T-helper 17 cell (primary cell): ENCODE data around the gene COL20A1. TPM values are rescaled to one million over a fixed set of nuclear protein-coding genes. Genes with fewer than 3 reads are reported as not detected.
"Not testable (repeated sequence)": the region's sequence is repeated elsewhere in the genome, so short reads cannot be mapped to it uniquely, and the experiment has no call there.

Experiments
- ATAC-seq: fragments of 150-1000 bp; cut with Tn5 transposase; 2 replicates; pipeline ENCODE4 v1.10.0; 2021; ENCODE audit warnings: mild to moderate bottlenecking, moderate library complexity
- DNase-seq, 3 donors: peaks; one replicate each; pipeline versions ENCODE4 v3.0.0 to v3.0.0-alpha.2; 2020 to 2021
- H3K9me3 ChIP-seq: one replicate; pipeline ENCODE4 v1.7.0; 2013; ENCODE audit warnings: low read length, mild to moderate bottlenecking; ENCODE audit not compliant: control insufficient read depth, poor library complexity, severe bottlenecking
- H3K27ac Mint-ChIP-seq: one replicate; pipeline ENCODE4 v1.8.0; 2022; ENCODE audit warnings: mild to moderate bottlenecking, moderate library complexity, mixed read lengths
- H3K27me3 Mint-ChIP-seq: one replicate; pipeline ENCODE4 v1.8.0; 2022; ENCODE audit warnings: mixed read lengths
- H3K36me3 Mint-ChIP-seq: one replicate; pipeline ENCODE4 v1.8.0; 2022; ENCODE audit warnings: low read depth, mixed read lengths
- H3K4me1 Mint-ChIP-seq: one replicate; pipeline ENCODE4 v1.8.0; 2022; ENCODE audit warnings: mild to moderate bottlenecking, mixed read lengths
- H3K4me3 Mint-ChIP-seq: one replicate; pipeline ENCODE4 v1.8.0; 2022; ENCODE audit warnings: mild to moderate bottlenecking, moderate library complexity, mixed read lengths
- total RNA-seq, 4 donors: library from RNA in 2 of 4; stranded (reverse) in 2 of 4; gene quantifications; one replicate each; pipeline ENCODE4 v1.2.3 and lab custom pipeline; 2022 to 2026

COL20A1 gene
- total RNA-seq (under 1 TPM in 1 of 2 donors, not detected in 1; 0.10 TPM), total RNA-seq (lab: John Stamatoyannopoulos, UW) (0.58 to 1.2 reads per million in 2 donors)

DNA sequence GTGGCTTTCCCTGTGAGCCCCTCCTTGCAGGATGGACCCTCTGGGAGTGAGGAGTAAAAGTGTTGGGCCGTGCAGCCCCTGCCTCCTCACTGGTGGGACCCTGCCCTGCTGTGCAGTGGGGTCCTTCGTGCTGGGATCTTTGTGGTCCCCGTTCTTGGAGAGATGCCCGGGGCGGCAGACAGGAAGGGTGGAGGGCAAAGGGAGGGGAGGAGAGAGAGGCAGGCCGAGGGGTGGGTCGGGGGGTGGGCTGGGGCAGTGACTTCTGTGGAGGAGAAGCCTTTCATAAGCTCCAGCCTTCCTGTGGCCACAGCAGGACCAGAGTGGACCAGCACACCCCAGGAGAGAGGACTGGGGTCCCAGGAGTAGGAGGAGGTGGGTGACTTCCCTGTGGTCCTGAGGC lies at the start of gene COL20A1:
TSS of gene COL20A1 (plus strand) at position 283 of the 400 bp plus-strand sequence. CDS start 1,922 bp downstream, outside the sequence.
- Mint-ChIP-seq H3K4me1 (peaks cover 10% of the 10 kb centered on the region), H3K27ac (no peak within 1 kb of the TSS), H3K4me3 (no peak within 1 kb of the TSS), H3K27me3 (no peaks in the 10 kb centered on the region), H3K36me3 (peaks cover 3% of the 10 kb centered on the region)
- no peak for ATAC-seq
- H3K9me3 ChIP-seq, result no peaks in the 10 kb centered on the region
- DNase-seq, result no peak

DNA sequence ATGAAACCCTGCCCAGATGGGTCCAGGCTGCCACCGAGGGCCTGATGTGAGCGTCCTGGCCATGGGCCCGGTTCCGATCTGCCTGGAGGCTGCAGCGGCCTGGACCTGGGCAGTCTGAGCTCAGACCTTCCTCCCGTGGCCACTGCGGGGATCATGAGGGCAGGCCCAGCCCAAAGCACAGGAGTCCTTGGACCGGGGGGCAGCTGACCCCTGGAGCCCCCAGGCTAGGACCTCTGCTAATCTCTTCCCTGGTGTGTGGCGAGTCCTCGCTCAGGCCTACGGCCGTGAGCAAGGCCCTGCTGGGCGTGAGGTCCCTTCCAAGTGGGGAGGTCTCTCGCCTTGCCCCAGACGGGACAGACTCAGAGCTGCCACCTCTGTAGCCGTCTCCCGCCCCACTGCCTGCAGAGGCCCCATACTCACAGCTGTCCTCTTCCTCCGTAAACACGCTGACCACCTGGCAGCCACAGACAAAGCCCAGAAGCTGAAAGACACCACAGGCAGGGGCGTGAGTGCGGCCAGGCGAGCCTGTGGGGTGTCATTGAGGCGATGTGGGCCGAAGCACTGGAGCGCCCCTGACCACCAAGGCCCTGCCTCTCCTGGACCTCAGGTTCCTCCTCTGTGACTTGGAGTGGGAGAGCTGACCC lies 49.3 kb upstream of the COL20A1 start:
- ATAC-seq (no peak), DNase-seq (no peak)
- H3K9me3 ChIP-seq, result no peaks in the 10 kb centered on the region
- Mint-ChIP-seq H3K4me1 (no peaks in the 10 kb centered on the region), H3K27me3 (peaks cover 42% of the 10 kb centered on the region), H3K27ac (no peak overlapping the region), H3K4me3 (no peak overlapping the region), H3K36me3 (peaks cover 2% of the 10 kb centered on the region)

DNA sequence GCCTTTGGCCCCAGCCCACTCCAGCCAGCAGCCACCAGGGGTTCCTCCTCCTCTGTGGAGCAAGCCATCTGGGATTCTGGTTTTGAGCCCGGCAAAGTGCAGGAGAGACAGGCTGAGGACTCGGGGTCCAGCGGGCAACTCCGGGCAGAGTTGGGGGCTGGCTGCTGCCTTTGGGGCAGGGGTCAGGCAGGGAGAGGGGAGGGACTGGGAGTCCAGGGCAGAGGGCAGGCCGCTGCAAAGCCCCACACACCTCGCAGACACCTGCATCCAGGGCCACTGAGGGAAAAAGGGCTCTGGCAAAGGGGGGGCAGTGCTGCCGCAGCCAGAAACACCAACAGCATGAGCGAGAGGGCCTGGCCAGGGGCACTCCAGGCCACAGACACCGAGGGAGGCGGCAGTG lies 48.5 kb upstream of the COL20A1 start:
- Mint-ChIP-seq H3K36me3 (peaks cover 2% of the 10 kb centered on the region), H3K4me3 (no peak overlapping the region), H3K27ac (no peak overlapping the region), H3K27me3 (peaks cover 49% of the 10 kb centered on the region), H3K4me1 (no peaks in the 10 kb centered on the region)
- no peak for DNase-seq
- no peak for ATAC-seq
- no peaks in the 10 kb centered on the region for H3K9me3 ChIP-seq

DNA sequence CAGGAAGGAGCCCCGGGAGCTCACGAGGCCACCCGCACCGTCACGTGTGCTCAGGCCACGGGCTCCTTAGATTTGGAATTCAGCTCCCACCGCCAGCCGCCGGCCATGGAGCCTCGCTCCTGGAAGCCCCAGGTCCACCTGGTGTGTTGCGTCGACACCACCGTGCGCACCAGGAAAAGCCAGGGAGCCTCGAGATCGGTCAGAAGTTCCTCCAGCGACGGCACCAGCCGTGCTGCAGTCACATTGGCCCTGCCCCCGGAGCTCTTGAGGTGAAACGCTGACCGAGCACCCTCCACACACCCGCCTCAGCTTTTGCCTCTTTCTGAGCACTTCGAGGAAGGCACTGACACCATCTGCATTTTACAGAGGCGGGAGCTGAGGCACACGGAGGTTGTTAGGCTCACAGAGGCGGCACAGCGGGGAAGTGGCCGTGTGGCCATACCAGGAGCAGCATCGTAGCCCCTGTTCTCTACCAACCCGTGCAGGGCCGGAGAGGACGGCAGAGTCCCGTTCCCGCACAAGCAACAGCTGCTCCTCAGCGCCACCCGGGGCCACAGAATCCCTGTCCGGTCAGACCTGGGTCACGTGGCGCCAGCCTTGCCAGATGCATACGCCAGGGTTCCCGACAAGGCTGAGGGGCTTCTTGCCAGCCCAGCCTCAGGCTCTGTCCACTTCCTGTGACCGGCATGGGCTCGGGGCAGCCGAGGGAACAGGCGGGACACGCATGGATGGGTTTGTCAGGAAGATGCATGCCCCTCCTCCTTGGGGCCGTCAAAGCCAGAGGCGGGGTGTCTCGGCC lies 46.3 kb upstream of the COL20A1 start:
- H3K4me3 Mint-ChIP-seq, result no peak overlapping the region
- no peaks in the 10 kb centered on the region for H3K9me3 ChIP-seq
- H3K27ac Mint-ChIP-seq, result no peak overlapping the region
- H3K27me3 Mint-ChIP-seq, result peaks cover 65% of the 10 kb centered on the region
- ATAC-seq (no peak), DNase-seq (no peak)
- no peaks in the 10 kb centered on the region for H3K4me1 Mint-ChIP-seq
- H3K36me3 Mint-ChIP-seq, result peaks cover 2% of the 10 kb centered on the region

DNA sequence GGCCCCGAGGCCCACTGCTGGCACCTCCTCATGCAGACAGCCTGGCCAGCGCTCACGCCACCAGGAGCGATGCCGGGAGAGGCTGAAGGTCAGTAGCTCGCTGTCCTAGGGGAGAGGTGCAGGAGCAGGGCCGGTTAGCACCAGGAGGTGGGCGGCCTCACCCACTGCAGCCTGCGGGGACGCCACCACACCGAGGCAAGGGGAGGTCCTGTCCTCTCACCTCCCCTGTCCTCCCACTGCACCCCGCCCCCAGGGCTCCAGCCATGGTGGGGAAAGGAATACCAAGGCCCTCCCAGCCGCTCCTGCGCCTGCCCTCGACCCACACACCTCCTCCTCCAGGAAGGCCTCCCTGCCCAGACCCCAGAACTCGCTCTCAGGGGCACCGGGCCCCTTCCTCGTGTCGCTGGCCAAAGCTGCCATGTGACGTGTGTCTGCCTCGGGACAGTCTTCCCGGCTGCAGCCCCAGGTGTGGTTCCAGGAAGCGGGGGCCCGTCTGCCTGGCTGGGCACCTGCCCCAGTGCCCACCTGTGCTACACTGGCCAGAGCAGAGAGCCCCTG lies 45.2 kb upstream of the COL20A1 start:
- Mint-ChIP-seq H3K4me3 (no peak overlapping the region), H3K27me3 (peaks cover 69% of the 10 kb centered on the region), H3K27ac (no peak overlapping the region), H3K4me1 (peaks cover 2% of the 10 kb centered on the region), H3K36me3 (peaks cover 3% of the 10 kb centered on the region)
- ATAC-seq, result no peak
- DNase-seq, result no peak
- H3K9me3 ChIP-seq, result no peaks in the 10 kb centered on the region

DNA sequence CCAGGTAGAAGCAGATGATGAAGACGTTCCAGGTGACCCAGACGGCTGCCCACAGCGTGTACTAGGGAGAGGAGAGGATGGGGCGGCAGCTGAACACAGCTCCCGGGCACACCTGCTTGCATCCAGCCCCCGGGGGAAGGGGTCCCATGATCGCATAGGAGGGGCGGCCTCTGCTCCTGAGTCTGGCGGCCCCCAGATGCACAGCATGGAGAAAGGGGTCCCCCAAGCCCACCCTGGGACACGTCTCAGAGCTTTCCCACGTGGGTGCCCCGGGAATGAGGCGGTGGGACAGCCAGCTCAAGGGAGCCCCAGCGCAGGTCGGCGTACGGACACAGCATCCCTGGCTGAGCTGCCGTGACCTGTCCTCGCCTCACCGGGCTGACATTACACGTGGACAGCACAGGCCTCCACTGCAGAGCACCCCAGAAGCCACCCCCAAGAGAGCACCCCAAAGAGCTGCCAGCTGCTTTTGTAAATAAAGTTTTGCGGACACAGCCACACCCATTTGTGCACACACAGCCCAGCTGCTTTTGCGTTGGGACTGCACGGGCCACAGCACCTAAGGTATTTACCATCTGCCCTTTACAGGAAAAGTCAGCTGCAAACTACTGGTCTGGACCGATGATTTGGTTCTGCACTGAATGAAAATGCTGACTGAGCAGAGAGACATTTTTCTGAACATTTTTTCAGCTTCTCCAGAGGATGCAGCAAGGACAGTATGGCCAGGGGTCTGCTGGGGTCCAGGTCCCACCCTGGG lies 44.0 kb upstream of the COL20A1 start:
- ATAC-seq, result no peak
- H3K4me1 Mint-ChIP-seq, result peaks cover 5% of the 10 kb centered on the region

DNA sequence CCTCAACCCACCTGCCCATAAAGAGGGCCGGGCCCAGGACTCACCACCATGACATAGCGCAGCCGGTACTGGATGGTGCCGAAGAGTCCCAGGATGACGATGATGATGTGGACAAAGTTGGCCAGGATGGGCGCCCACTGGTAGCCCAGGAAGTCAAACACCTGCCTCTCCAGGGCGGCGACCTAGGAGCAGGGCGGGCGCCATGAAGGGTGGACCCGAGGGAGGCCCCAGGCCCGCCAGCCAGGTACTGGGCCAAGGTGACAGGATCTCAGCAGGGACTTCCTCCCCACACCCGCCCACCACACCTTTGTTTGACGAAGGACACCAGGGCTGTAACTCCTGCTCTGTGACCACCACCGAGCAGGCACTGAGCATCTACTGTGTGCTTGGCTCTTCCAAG lies 43.1 kb upstream of the COL20A1 start:
- no peak overlapping the region for H3K4me3 Mint-ChIP-seq
- H3K36me3 Mint-ChIP-seq, result peaks cover 6% of the 10 kb centered on the region
- no peak for DNase-seq
- H3K27me3 Mint-ChIP-seq, result peaks cover 67% of the 10 kb centered on the region
- H3K27ac Mint-ChIP-seq, result no peak overlapping the region
- no peak for ATAC-seq
- H3K4me1 Mint-ChIP-seq, result peaks cover 8% of the 10 kb centered on the region
- no peaks in the 10 kb centered on the region for H3K9me3 ChIP-seq

More for the DNA sequence above, 44.0 kb upstream of the COL20A1 start:
- H3K36me3 Mint-ChIP-seq, result peaks cover 6% of the 10 kb centered on the region
- H3K4me3 Mint-ChIP-seq, result no peak overlapping the region
- no peak for DNase-seq
- no peak overlapping the region for H3K27ac Mint-ChIP-seq
- peaks cover 70% of the 10 kb centered on the region for H3K27me3 Mint-ChIP-seq
- no peaks in the 10 kb centered on the region for H3K9me3 ChIP-seq

DNA sequence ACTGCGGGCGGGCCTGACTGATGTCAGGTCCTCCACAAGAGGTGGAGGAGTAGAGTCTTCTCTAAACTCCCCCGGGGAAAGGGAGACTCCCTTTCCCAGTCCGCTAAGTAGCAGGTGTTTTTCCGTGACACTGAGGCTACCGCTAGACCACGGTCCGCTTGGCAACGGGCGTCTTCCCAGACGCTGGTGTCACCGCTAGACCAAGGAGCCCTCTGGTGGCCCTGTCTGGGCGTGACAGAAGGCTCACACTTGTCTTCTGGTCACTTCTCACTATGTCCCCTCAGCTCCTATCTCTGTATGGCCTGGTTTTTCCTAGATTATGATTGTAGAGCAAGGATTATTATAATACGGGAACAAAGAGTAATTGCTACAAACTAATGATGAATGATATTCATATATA lies 41.6 kb upstream of the COL20A1 start:
- H3K36me3 Mint-ChIP-seq, DNase-seq, H3K4me3 Mint-ChIP-seq, ATAC-seq, H3K4me1 Mint-ChIP-seq, H3K9me3 ChIP-seq, H3K27ac Mint-ChIP-seq: not testable (repeated sequence)
- peaks cover 67% of the 10 kb centered on the region for H3K27me3 Mint-ChIP-seq

DNA sequence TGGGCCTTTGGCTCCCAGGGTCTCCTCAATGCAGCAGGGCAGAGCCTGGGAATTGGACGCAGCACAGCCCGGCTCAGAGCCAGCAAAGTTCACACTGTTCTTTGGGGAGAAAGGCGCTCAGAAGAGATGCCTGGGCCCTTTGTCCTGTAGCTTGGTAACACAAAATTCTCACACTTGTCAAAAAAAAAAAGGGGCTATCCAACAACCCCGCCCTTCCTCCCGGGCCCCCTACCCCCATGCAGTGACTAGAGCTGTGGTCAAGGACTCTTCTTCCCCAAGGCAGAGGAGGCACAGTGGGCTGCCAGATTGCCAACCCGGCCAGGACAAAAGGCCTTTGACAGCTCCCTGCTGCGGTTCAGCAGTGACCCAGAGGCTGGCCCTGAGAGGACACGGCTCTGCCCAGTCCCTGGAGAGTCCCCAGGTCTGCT lies 40.7 kb upstream of the COL20A1 start:
- no peaks in the 10 kb centered on the region for H3K9me3 ChIP-seq
- Mint-ChIP-seq H3K4me1 (peaks cover 10% of the 10 kb centered on the region), H3K4me3 (no peak overlapping the region), H3K27ac (no peak overlapping the region), H3K27me3 (peaks cover 70% of the 10 kb centered on the region), H3K36me3 (peaks cover 4% of the 10 kb centered on the region)
- DNase-seq, result no peak
- ATAC-seq, result no peak

DNA sequence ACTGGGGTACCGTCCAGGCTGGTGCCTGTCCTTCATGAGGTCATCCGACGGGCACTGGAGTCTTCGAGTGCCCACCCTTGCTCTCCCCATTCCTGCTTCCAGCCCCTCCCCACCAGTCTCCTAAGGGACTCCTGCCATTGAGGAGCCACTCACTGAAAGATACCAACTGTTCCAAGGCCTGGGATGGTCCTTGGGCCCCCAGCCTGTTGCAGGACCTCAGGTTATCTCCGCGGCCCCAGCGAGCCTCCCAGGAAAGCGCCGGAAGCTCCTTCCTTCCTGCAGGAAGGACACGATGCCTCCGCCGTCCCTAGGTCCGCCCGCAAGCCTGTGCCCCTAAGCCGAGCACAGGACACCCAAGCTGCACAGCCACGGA lies 39.9 kb upstream of the COL20A1 start:
- peaks cover 78% of the 10 kb centered on the region for H3K27me3 Mint-ChIP-seq

DNA sequence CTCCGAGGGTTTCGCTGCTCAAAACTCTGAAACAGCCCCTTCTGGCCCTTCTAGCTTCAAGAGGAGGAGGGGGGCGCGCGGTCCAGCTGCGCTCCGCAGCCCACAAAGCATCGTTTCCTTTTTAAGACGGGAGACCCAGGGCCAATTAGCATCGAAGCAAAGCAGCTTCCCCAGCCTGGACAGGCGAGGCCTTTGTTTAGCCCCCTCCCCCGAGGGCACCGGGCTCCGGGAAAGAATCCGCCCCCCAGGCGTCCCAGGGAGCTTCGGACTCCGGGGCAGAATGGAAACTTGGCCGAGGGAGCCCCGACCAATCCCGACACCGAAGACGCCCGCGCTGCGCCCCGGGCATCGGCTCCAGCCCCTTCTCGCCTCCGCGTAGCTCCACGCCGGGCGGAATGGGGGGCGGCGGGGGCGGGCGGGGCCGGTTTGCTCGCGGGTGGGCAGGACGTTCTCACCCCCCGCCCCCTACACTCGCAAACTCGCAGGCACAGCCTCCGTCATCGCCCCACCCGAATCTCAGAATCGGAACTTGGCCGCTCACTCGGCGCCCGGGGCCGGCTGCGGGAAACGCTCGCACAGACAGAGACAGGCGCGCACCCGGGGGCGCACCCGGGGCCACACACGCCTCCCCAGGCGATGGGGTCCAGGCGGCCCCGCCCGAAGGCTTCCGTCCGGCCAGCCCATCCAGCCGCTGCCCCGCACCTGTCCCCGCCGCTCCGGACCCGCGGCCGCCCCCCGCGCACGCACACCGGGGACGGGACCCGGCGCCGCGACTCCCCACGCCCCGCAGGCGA lies 39.4 kb upstream of the COL20A1 start:
- H3K4me1 Mint-ChIP-seq, result peaks cover 10% of the 10 kb centered on the region
- H3K27me3 Mint-ChIP-seq, result peaks cover 78% of the 10 kb centered on the region
- peak overlapping the region; percentile 69 for H3K4me3 Mint-ChIP-seq
- peaks cover 4% of the 10 kb centered on the region for H3K36me3 Mint-ChIP-seq
- H3K27ac Mint-ChIP-seq, result no peak overlapping the region
- ATAC-seq (no peak), DNase-seq (no peak)
- H3K9me3 ChIP-seq, result no peaks in the 10 kb centered on the region

More for the DNA sequence above, 39.9 kb upstream of the COL20A1 start:
- peak overlapping the region; percentile 69 for H3K4me3 Mint-ChIP-seq
- peaks cover 4% of the 10 kb centered on the region for H3K36me3 Mint-ChIP-seq
- H3K9me3 ChIP-seq, result no peaks in the 10 kb centered on the region
- ATAC-seq, result no peak
- DNase-seq, result no peak
- H3K4me1 Mint-ChIP-seq, result peaks cover 10% of the 10 kb centered on the region
- no peak overlapping the region for H3K27ac Mint-ChIP-seq

DNA sequence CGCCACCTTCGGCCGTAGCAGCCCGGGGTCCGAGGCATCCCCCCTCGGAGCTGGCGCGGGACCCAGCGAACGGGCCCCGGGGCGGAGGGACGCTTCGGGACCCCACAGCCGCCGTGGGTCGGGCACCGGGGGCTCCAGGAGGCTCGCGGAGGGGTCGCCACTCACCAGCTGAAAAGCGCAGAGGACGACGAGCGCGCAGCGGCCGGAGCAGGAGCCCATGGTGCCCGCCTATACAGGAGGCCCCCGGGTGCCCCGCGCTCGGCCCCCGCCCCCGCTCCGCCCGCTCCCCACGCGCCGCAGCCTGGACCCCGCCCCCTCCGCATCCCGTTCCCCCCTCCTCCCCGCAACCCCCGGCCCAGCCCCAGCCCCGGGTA lies 38.8 kb upstream of the COL20A1 start, which contains the start of gene NKAIN4:
TSS of gene NKAIN4 (minus strand) at position 232 of the 374 bp plus-strand sequence. CDS start at position 219, 13 bp downstream.
- H3K36me3 Mint-ChIP-seq, result peaks cover 4% of the 10 kb centered on the region
- H3K4me3 Mint-ChIP-seq, result peak within 1 kb of the TSS; percentile 74
- ATAC-seq (no peak), DNase-seq (no peak)
- peaks cover 10% of the 10 kb centered on the region for H3K4me1 Mint-ChIP-seq
- H3K27ac Mint-ChIP-seq, result no peak within 1 kb of the TSS
- H3K9me3 ChIP-seq, result no peaks in the 10 kb centered on the region
- peaks cover 74% of the 10 kb centered on the region for H3K27me3 Mint-ChIP-seq
